ENCODE measurements around the gene HOXA9.

GRCh38 chr7:27116031-27116961 is 49.0 kb downstream of the HOXA9 start:
- TF ChIP-seq CTCF (optimal IDR thresholded peaks at IDR 0.05 in 1 of 3, IDR thresholded peaks at IDR 0.05 in 1 of 3, conservative IDR thresholded peaks at IDR 0.05 in 1 of 3; ENCODE audit: extremely low read depth in 1 of 3, insufficient read depth in 2 of 3, low read length in 3 of 3) (no peak), EZH2 (IDR thresholded peaks at IDR 0.05; ENCODE audit: low read length) (no peak)

Data from keratinocyte (primary cell).